ENCODE data around the gene SETBP1.

GRCh38 chr18:44705075-44705675 lies 24.5 kb downstream of the SETBP1 start:
- TF ChIP-seq CTCF (IDR thresholded peaks at IDR 0.05): no peak
- TF ChIP-seq POLR2A (IDR thresholded peaks at IDR 0.05): no peak
